ENCODE results near the gene DNAJC22. TPM values are rescaled to one million over a fixed set of nuclear protein-coding genes. Genes with fewer than 3 reads are reported as not detected.
A peak's percentile ranks its signal among the peaks of the same experiment; 100 is the strongest.
"Not testable (repeated sequence)": the region's sequence is repeated elsewhere in the genome, so short reads cannot be mapped to it uniquely, and the experiment has no call there.

DNAJC22 gene
- total RNA-seq, 1 donor from 2014 or later: not detected

- peak; percentile 83 for DNase-seq
Measured at GRCh38 chr12:49331380-49332222, 15.1 kb upstream of the DNAJC22 start.

- DNase-seq: peak; percentile 39
Measured at GRCh38 chr12:49332441-49332861, 14.2 kb upstream of the DNAJC22 start.

- DNase-seq: peak; percentile 24
Measured at GRCh38 chr12:49332891-49333371, 13.8 kb upstream of the DNAJC22 start.

- not testable (repeated sequence) for DNase-seq
Measured at GRCh38 chr12:49333778-49334177, 12.9 kb upstream of the DNAJC22 start.

- DNase-seq: no peak
Measured at GRCh38 chr12:49334226-49334625, 12.5 kb upstream of the DNAJC22 start.

GRCh38 chr12:49334681-49335080 lies 12.0 kb upstream of the DNAJC22 start:
- no peak for DNase-seq

- DNase-seq: no peak
Measured at GRCh38 chr12:49335118-49335954, 11.4 kb upstream of the DNAJC22 start.

- DNase-seq: no peak
Measured at GRCh38 chr12:49335955-49336644, 10.6 kb upstream of the DNAJC22 start.

GRCh38 chr12:49336645-49337584 lies 9.8 kb upstream of the DNAJC22 start, which contains the start of gene C1QL4:
Gene C1QL4, minus strand, starts transcription at chr12:49337188. Its CDS starts 711 bp downstream, at chr12:49336477.
- DNase-seq: peak; percentile 89

- no peak for DNase-seq
Measured at GRCh38 chr12:49338830-49339463, 7.7 kb upstream of the DNAJC22 start.

GRCh38 chr12:49339464-49339861 lies 7.2 kb upstream of the DNAJC22 start:
- no peak for DNase-seq

- no peak for DNase-seq
Measured at GRCh38 chr12:49340095-49340870, 6.4 kb upstream of the DNAJC22 start.

- no peak for DNase-seq
Measured at GRCh38 chr12:49340971-49341776, 5.5 kb upstream of the DNAJC22 start.

- no peak for DNase-seq
Measured at GRCh38 chr12:49341777-49342065, 5.0 kb upstream of the DNAJC22 start.

- DNase-seq: peak; percentile 90
Measured at GRCh38 chr12:49342066-49342913, 4.4 kb upstream of the DNAJC22 start.

GRCh38 chr12:49342914-49343731 lies 3.6 kb upstream of the DNAJC22 start:
- no peak for DNase-seq

GRCh38 chr12:49344486-49345050 lies 2.1 kb upstream of the DNAJC22 start:
- no peak for DNase-seq

All from tongue (tissue), 2 donors.